Measurements from ENCODE around the gene TXNDC11.
A peak's percentile ranks its signal among the peaks of the same experiment; 100 is the strongest.

Gene TXNDC11

GRCh38 chr16:11748404-11749254 lies 6.0 kb upstream of the TXNDC11 start:
- no peak for DNase-seq

GRCh38 chr16:11747949-11748403 lies 5.3 kb upstream of the TXNDC11 start:
- no peak for DNase-seq

DNA sequence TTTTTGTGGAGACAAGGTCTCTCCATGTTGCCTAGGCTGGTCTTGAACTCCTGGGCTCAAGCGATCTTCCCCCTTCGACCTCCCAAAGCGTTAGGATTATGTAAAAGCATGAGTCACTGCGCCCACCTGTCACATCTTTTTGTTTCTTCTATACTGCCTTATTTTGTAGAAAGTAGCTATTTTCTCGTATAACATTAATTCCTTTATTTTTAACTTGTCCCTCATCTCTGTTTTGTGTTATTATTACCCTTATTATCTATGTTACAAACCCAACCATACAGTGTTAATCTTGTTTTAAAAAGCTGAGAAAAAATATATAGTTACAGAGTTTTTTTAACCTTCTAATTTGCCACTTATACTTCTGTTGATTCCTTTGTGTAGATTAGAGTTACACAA lies 1.4 kb upstream of the TXNDC11 start:
- DNase-seq, result no peak

- DNase-seq, result peak; percentile 51
Measured at GRCh38 chr16:11743308-11744074, 834 bp upstream of the TXNDC11 start.

DNA sequence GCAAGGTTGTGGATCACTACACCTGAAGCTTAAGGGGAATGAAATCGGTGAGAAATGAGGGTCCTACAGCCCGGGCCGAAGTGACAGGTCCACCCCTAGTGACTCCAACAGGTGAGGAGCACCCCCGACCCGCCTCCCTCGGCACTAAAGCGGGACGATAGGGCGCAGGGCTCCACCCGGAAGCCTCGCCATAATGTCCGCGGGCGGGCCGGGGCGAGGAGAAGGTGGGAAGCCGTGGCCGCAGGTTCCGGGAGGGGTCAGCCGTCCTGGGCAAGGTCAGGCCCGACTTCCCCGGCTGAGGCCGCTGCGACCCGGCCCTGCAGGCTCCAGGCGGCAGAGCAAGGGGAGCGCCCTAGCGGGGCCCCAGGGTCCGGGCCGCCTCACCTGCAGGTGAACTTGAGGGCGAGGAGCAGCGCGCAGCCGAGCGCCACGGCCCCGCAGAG lies 543 bp downstream of the TXNDC11 start:
- peak; percentile 68 for DNase-seq

GRCh38 chr16:11740567-11740966 lies 2.1 kb downstream of the TXNDC11 start:
- DNase-seq, result no peak

DNA sequence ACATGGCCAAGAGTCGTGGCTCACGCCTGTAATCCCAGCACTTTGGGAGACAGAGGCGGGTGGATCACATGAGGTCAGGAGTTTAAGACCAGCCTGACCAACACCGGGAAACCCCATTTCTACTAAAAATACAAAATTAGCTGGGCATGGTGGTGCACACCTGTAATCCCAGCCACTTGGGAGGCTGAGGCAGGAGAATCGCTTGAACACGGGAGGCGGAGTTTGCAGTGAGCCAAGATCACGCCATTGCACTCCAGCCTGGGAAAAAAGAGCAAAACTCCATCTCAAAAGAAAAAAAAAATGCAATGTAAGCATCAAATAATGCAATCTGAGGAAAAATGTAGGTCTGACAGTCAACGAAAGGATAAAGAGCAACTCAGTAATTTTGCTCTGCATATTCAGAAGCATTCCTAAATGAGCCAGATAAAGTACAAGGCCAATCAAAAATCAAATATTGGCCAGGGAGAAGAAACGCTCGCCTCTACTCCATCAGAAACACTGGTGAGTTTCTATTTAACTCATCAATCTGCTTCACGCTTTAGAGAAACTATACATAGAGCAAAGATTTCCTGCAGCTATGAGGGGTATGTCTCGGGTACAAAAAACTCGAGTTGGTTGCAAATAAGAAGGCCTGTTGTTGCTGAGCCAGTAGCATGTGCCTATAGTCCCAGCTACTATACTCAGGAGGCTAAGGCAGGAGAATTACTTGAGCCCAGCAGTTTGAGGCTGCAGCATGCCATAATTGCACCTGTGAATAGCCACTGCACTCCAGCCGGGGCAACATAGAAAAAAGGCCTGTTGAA lies 3.7 kb downstream of the TXNDC11 start:
- no peak for DNase-seq

DNA sequence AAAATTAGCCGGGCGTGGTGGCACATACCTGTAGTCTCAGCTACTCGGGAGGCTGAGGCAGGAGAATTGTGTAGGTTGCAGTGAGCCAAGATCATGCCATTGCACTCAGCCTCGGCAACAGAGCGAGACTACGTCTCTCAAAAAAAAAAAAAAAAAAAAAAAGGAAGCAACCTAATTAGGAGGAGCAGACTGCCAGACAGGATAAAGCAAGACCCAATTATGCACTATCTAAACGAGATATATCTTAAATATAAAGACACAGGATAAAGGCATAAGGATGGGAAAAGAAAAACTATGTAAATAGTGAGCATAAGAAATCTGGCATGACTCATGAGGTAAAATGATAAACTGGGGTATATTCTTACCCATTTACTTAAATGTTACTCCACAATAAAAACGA lies 4.9 kb downstream of the TXNDC11 start:
- no peak for DNase-seq

- DNase-seq, result no peak
Measured at GRCh38 chr16:11736903-11737302, 5.8 kb downstream of the TXNDC11 start.

- no peak for DNase-seq
Measured at GRCh38 chr16:11735787-11736186, 6.9 kb downstream of the TXNDC11 start.

DNA sequence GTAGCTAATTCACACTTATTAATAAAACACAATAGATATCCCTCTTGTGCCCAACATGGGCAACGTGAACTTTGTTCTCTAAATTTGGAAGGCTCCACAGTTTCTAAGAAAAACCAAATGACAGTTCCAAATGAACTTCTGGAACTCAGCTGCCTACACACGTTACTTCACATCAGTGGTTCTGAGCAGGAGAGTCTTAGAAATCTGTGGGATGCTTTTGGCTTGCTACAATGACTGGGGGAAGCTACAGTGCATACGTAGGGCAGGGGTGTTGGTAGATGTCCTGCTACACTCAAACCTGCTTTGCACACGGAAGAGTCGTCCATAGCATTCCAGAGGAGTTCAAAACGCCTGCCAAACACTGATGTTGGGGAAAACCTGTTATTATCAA lies 8.0 kb downstream of the TXNDC11 start:
- DNase-seq, result no peak

DNA sequence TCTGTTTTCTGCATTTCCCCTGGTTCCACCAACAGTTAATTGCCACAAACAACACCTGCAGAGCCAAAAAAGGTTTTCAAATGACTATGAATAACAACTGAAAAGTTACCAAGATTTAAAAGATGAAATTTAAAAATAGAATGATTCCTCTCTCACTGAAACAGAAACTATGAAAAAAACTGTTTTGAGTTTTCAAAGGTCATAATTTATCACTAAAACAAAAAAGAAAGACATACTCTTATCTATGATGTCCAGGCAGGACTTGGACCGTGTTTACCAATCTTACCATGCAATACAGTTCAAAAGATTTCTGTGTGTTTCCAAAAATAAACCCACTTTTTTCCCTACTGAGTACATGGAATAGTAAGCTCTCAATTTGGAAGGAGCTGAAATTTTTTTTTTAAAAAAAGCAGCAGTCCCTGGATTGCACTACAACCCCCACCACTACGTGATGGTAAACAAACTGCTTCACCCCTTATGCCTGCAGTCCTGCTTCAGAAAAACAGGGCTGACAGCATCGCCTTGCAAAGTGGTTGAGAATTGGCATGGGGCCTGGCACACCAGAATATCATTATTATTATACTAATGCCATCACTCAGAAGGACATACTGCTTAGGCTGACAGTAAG lies 8.5 kb downstream of the TXNDC11 start:
- DNase-seq, result no peak

DNA sequence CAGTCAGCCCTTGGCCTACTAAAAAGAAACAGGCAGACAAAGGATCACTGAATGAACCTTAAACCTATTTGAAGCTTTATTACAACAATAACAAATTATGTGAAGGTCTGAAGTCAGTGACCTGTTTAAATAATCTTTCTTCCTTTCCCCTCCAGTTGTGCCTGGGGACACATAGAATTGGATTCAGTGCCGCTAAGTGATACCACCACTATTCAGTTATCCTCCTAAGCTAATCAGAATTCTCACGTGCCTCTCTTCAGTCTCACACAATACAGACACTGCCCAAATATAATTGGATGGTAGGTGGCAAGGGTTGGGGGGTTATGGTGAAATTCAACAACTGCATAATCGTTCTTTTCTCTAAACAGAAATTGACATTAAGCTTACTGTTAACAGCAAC lies 11.4 kb downstream of the TXNDC11 start:
- no peak for DNase-seq

- no peak for DNase-seq
Measured at GRCh38 chr16:11729787-11730186, 12.9 kb downstream of the TXNDC11 start.

GRCh38 chr16:11727796-11728543 lies 14.7 kb downstream of the TXNDC11 start:
- no peak for DNase-seq

DNA sequence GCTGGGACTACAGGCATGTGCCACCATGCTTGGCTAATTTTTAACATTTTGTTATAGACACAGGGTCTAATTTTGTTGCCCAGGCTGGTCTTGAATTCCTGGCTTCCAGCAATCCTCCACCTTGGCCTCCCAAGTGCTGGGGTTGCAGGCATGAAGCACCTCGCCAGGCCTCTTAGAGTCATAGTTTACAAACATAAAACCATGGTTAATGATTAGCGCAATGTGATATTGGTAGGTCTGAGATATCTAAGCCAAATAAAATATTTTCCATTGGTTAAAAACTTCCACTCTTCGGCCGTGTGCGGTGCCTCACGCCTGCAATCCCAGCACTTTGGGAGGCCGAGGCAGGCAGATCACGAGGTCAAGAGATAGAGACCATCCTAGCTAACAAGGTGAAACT lies 16.6 kb downstream of the TXNDC11 start:
- DNase-seq, result no peak

DNA sequence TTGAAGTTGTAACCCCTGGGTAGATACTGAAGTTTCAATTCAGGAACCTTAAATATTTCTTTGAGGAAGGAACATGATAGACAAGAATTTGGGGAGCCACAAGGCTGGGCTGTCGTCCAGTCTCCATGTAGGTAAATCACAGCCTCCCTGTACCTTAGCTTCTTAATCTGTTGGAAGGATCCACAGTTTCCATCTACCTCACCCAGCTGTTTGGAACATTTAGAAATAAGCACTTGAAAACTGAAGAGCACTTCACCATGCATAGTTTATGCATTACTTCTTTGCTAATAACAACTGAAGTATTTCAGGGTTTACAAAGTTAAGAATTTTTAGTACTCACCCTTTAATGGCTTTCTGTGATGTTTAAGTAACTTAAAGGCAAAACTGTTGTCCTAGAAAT lies 17.2 kb downstream of the TXNDC11 start:
- DNase-seq, result no peak

GRCh38 chr16:11722468-11722808 lies 20.2 kb downstream of the TXNDC11 start:
- no peak for DNase-seq

GRCh38 chr16:11721781-11722467 lies 20.7 kb downstream of the TXNDC11 start:
- DNase-seq, result no peak

DNA sequence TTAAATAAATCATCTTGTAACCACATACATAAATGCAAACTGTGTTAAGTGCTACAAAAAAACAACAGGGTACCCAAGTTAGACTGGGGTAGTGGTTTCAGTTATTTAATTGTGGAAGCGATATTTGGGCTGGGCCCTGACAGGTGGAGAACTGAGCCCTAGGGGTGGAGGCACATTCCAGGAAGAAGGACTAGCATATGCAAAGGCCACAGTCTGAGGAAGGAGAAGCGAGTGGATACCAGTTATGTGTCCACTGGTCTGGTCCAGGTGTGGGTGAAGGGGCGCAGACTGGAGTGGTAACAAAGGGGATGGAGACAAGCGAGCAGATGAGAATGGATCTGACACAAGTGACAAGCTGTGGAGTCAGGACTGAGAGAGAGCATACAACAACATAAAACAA lies 22.9 kb downstream of the TXNDC11 start:
- no peak for DNase-seq

GRCh38 chr16:11719171-11719570 lies 23.5 kb downstream of the TXNDC11 start:
- no peak for DNase-seq

GRCh38 chr16:11717811-11718210 lies 24.8 kb downstream of the TXNDC11 start:
- DNase-seq, result no peak
